ENCODE measurements around the gene KRT26. TPM values are rescaled to one million over a fixed set of nuclear protein-coding genes. Genes with fewer than 3 reads are reported as not detected.
"Not testable (repeated sequence)": the region's sequence is repeated elsewhere in the genome, so short reads cannot be mapped to it uniquely, and the experiment has no call there.

Gene KRT26
- total RNA-seq, 1 donor from 2014 or later, result not detected

GRCh38 chr17:40760105-40761016 is 11.6 kb downstream of the KRT26 start:
- no peak for TF ChIP-seq CTCF (IDR thresholded peaks at IDR 0.05)
- CTCF ChIA-PET, result no interaction called here
- Mint-ChIP-seq H3K4me3 (no peak overlapping the region), H3K36me3 (ENCODE audit: low read depth) (peaks cover 12% of the 10 kb centered on the region), H3K4me1 (no peaks in the 10 kb centered on the region), H3K27ac (no peak overlapping the region), H3K9me3 (peaks cover 53% of the 10 kb centered on the region), H3K27me3 (peaks cover 27% of the 10 kb centered on the region)
- ATAC-seq (ENCODE audit: low read depth), result no peak
- POLR2A ChIA-PET, result no interaction called here
- no peak for DNase-seq
- intact Hi-C loops (cut with micrococcal nuclease), result no loop called here

- DNase-seq (no peak), ATAC-seq (ENCODE audit: low read depth) (no peak)
- Mint-ChIP-seq H3K27ac (no peak within 1 kb of the TSS), H3K27me3 (peaks cover 45% of the 10 kb centered on the region), H3K9me3 (peaks cover 25% of the 10 kb centered on the region), H3K36me3 (ENCODE audit: low read depth) (peaks cover 7% of the 10 kb centered on the region), H3K4me1 (no peaks in the 10 kb centered on the region), H3K4me3 (no peak within 1 kb of the TSS)
- intact Hi-C loops (cut with micrococcal nuclease), result no loop called here
- TF ChIP-seq CTCF (IDR thresholded peaks at IDR 0.05), result no peak
- POLR2A ChIA-PET, result no interaction called here
- CTCF ChIA-PET, result no interaction called here
These were observed 16.8 kb downstream of the KRT26 start, which contains the start of gene KRT25 for GRCh38 chr17:40755231-40755630. Gene KRT25 (minus strand): TSS chr17:40755331. CDS start chr17:40755271, 60 bp downstream.

GRCh38 chr17:40753804-40754203 is 18.2 kb downstream of the KRT26 start:
- H3K36me3 Mint-ChIP-seq (ENCODE audit: low read depth), result no peaks in the 10 kb centered on the region
- ATAC-seq (ENCODE audit: low read depth) (no peak), DNase-seq (no peak)
- intact Hi-C loops (cut with micrococcal nuclease), result no loop called here
- peaks cover 42% of the 10 kb centered on the region for H3K27me3 Mint-ChIP-seq
- no peak overlapping the region for H3K27ac Mint-ChIP-seq
- TF ChIP-seq CTCF (IDR thresholded peaks at IDR 0.05), result no peak
- no peak overlapping the region for H3K4me3 Mint-ChIP-seq
- ChIA-PET CTCF (no interaction called here), POLR2A (no interaction called here)
- H3K4me1 Mint-ChIP-seq, result no peaks in the 10 kb centered on the region
- H3K9me3 Mint-ChIP-seq, result peaks cover 13% of the 10 kb centered on the region

- DNase-seq (no peak), ATAC-seq (ENCODE audit: low read depth) (no peak)
- H3K4me1 Mint-ChIP-seq, result no peaks in the 10 kb centered on the region
- TF ChIP-seq CTCF (IDR thresholded peaks at IDR 0.05), result no peak
- H3K9me3 Mint-ChIP-seq, result peaks cover 3% of the 10 kb centered on the region
- H3K27me3 Mint-ChIP-seq, result peaks cover 41% of the 10 kb centered on the region
- no peak overlapping the region for H3K4me3 Mint-ChIP-seq
- no peak overlapping the region for H3K27ac Mint-ChIP-seq
- POLR2A ChIA-PET, result no interaction called here
- H3K36me3 Mint-ChIP-seq (ENCODE audit: low read depth), result no peaks in the 10 kb centered on the region
- intact Hi-C loops (cut with micrococcal nuclease), result no loop called here
- CTCF ChIA-PET, result no interaction called here
These were observed 20.9 kb downstream of the KRT26 start for GRCh38 chr17:40751065-40751464.

- peaks cover 44% of the 10 kb centered on the region for H3K27me3 Mint-ChIP-seq
- no peak for ATAC-seq (ENCODE audit: low read depth)
- TF ChIP-seq CTCF (IDR thresholded peaks at IDR 0.05), result no peak
- DNase-seq, result no peak
- no peak overlapping the region for H3K4me3 Mint-ChIP-seq
- no peaks in the 10 kb centered on the region for H3K36me3 Mint-ChIP-seq (ENCODE audit: low read depth)
- H3K27ac Mint-ChIP-seq, result no peak overlapping the region
- ChIA-PET POLR2A (interaction anchor here (0.7 kb wide), 1 partner anchor 827 kb away, joined by 3 read pairs; no protein-coding TSS in a partner anchor), CTCF (no interaction called here)
- intact Hi-C loops (cut with micrococcal nuclease), result no loop called here
- peaks cover 3% of the 10 kb centered on the region for H3K9me3 Mint-ChIP-seq
- no peaks in the 10 kb centered on the region for H3K4me1 Mint-ChIP-seq
These were observed 21.6 kb downstream of the KRT26 start for GRCh38 chr17:40750391-40750790.

GRCh38 chr17:40748666-40749065 is 23.3 kb downstream of the KRT26 start:
- intact Hi-C loops (cut with micrococcal nuclease); CTCF ChIA-PET; H3K4me1 Mint-ChIP-seq; H3K36me3 Mint-ChIP-seq (ENCODE audit: low read depth); H3K4me3 Mint-ChIP-seq; H3K9me3 Mint-ChIP-seq; DNase-seq; ATAC-seq (ENCODE audit: low read depth); POLR2A ChIA-PET; H3K27ac Mint-ChIP-seq: not testable (repeated sequence)
- H3K27me3 Mint-ChIP-seq, result peaks cover 50% of the 10 kb centered on the region
